ENCODE measurements around the gene MED7. TPM values are rescaled to one million over a fixed set of nuclear protein-coding genes. Genes with fewer than 3 reads are reported as not detected.

MED7 gene
- total RNA-seq, result 10 to 100 TPM in 2 of 10 donors, 1 to 10 TPM in 8; 7.3 to 11.5 (median 9.3) TPM
- 1 to 10 TPM; 8.5 to 9.7 TPM for polyA plus RNA-seq
- long read RNA-seq, donor 1, transcript MED7-201 (2 exons, 2,402 nt), result major isoform, 6 of 7 reads
- long read RNA-seq, donor 1, partial matches to known transcripts, result 1 of 7 reads
- long read RNA-seq, donor 1, other reads (novel, unspliced or antisense), result 0 of 7 reads
- long read RNA-seq, donor 2, transcript MED7-201 (2 exons, 2,402 nt), result major isoform, 12 of 12 reads
- long read RNA-seq, donor 2, partial matches to known transcripts, result 0 of 12 reads
- long read RNA-seq, donor 2, other reads (novel, unspliced or antisense), result 0 of 12 reads
- long read RNA-seq, donor 3, transcript MED7-201 (2 exons, 2,402 nt), result major isoform, 30 of 31 reads
- long read RNA-seq, donor 3, partial matches to known transcripts, result 0 of 31 reads
- long read RNA-seq, donor 3, other reads (novel, unspliced or antisense), result 0 of 31 reads

- TF ChIP-seq CTCF (IDR thresholded peaks at IDR 0.05), result no peak
- DNase-seq (peak; percentile 83 to 98), ATAC-seq (peak; percentile 97 to 99 (median 99))
- Histone ChIP-seq H3K4me1 (peaks cover 0 to 18% (median 14%) of the 10 kb centered on the region in 9 donors), H3K9me3 (no peaks in the 10 kb centered on the region), H3K4me3 (peak within 1 kb of the TSS; percentile 77 to 96 (median 88)), H3K27me3 (no peaks in the 10 kb centered on the region), H3K27ac (peak within 1 kb of the TSS; percentile 83 to 96 (median 90)), H3K36me3 (peaks cover 0 to 21% (median 9%) of the 10 kb centered on the region in 9 donors)
- WGBS, 2 donors, result 1% methylated on average over 48 of the region's 48 CpGs
- intact Hi-C loops (cut with DNase I), result loop anchor here in 1 of 10 donors (10.0 kb wide), 1 partner anchor 332 kb away; no protein-coding TSS in a partner anchor
Observed at GRCh38 chr5:157142317-157143126, at the start of gene MED7. Gene MED7, minus strand, starts transcription at chr5:157142865. Its CDS starts 3,434 bp downstream, at chr5:157139431.

GRCh38 chr5:157189223-157189622, 46.6 kb upstream of the MED7 start:
- H3K4me1 ChIP-seq, result no peaks in the 10 kb centered on the region
- intact Hi-C loops (cut with DNase I), result no loop called here
- H3K27ac ChIP-seq, result no peak overlapping the region
- no peaks in the 10 kb centered on the region for H3K36me3 ChIP-seq
- ATAC-seq (no peak), DNase-seq (no peak)
- H3K4me3 ChIP-seq, result no peak overlapping the region
- TF ChIP-seq CTCF (IDR thresholded peaks at IDR 0.05), result no peak
- WGBS, 2 donors, result 85 to 90% methylated on average over 7 of the region's 7 CpGs
- H3K9me3 ChIP-seq, result peaks cover 0 to 9% (median 0%) of the 10 kb centered on the region in 11 donors
- peaks cover 0 to 20% (median 0%) of the 10 kb centered on the region in 7 donors for H3K27me3 ChIP-seq

GRCh38 chr5:157188270-157188669, 45.6 kb upstream of the MED7 start:
- no peaks in the 10 kb centered on the region for H3K4me1 ChIP-seq
- H3K4me3 ChIP-seq, result no peak overlapping the region
- intact Hi-C loops (cut with DNase I), result no loop called here
- H3K9me3 ChIP-seq, result peaks cover 0 to 13% (median 0%) of the 10 kb centered on the region in 11 donors
- H3K36me3 ChIP-seq, result no peaks in the 10 kb centered on the region
- H3K27ac ChIP-seq, result no peak overlapping the region
- peaks cover 0 to 22% (median 0%) of the 10 kb centered on the region in 7 donors for H3K27me3 ChIP-seq
- ATAC-seq (no peak), DNase-seq (no peak)
- TF ChIP-seq CTCF (IDR thresholded peaks at IDR 0.05), result no peak

- H3K36me3 ChIP-seq, result no peaks in the 10 kb centered on the region
- no peaks in the 10 kb centered on the region for H3K4me1 ChIP-seq
- ATAC-seq (no peak), DNase-seq (no peak)
- peaks cover 0 to 16% (median 3%) of the 10 kb centered on the region in 7 donors for H3K27me3 ChIP-seq
- peaks cover 0 to 5% (median 0%) of the 10 kb centered on the region in 11 donors for H3K9me3 ChIP-seq
- TF ChIP-seq CTCF (IDR thresholded peaks at IDR 0.05), result no peak
- peak overlapping the region in 1 of 10 donors; percentile 18 for H3K27ac ChIP-seq
- no peak overlapping the region for H3K4me3 ChIP-seq
- intact Hi-C loops (cut with DNase I), result no loop called here
- 63 to 73% methylated on average over 5 of the region's 5 CpGs for WGBS, 2 donors
Observed at GRCh38 chr5:157187046-157187754, 44.5 kb upstream of the MED7 start.

Measured in heart right ventricle (tissue), 16 donors.